Muscle layer of colon (tissue), 2 donors: Measurements from ENCODE around the gene SRRM1.
"Not testable (repeated sequence)": the region's sequence is repeated elsewhere in the genome, so short reads cannot be mapped to it uniquely, and the experiment has no call there.

Experiments
- H3K27ac ChIP-seq: one replicate; pipeline ENCODE4 v1.7.0; 2013; ENCODE audit warnings: low read depth, mild to moderate bottlenecking, low read length, moderate library complexity
- H3K27me3 ChIP-seq, 2 donors: one replicate each; pipeline ENCODE4 v1.7.0; 2013; ENCODE audit warnings: low read length in 2 of 2, mild to moderate bottlenecking in 2 of 2; ENCODE audit not compliant: insufficient read depth in 2 of 2, control insufficient read depth in 1 of 2
- H3K36me3 ChIP-seq: one replicate; pipeline ENCODE4 v1.7.0; 2013; ENCODE audit warnings: mild to moderate bottlenecking, low read length; ENCODE audit not compliant: insufficient read depth
- H3K4me1 ChIP-seq: one replicate; pipeline ENCODE4 v1.7.0; 2013; ENCODE audit warnings: mild to moderate bottlenecking, low read length; ENCODE audit not compliant: insufficient read depth
- H3K4me3 ChIP-seq, 2 donors: one replicate each; pipeline ENCODE4 v1.7.0; 2013; ENCODE audit warnings: low read length in 2 of 2, low read depth in 1 of 2, mild to moderate bottlenecking in 1 of 2, moderate library complexity in 1 of 2
- H3K9ac ChIP-seq: one replicate; pipeline ENCODE4 v1.7.0; 2013; ENCODE audit warnings: low read length
- H3K9me3 ChIP-seq: one replicate; pipeline ENCODE4 v1.7.0; 2013; ENCODE audit warnings: mild to moderate bottlenecking, low read length
- donor health status: abdominal sarcoma.
- donor health status: Adenocarcinoma of cecum.

SRRM1 gene

GRCh38 chr1:24709791-24710441 lies 66.8 kb downstream of the SRRM1 start:
- H3K4me3 ChIP-seq: no peak overlapping the region
- H3K27ac ChIP-seq: no peak overlapping the region
- H3K36me3 ChIP-seq: no peaks in the 10 kb centered on the region
- no peaks in the 10 kb centered on the region for H3K27me3 ChIP-seq
- H3K4me1 ChIP-seq: peaks cover 9% of the 10 kb centered on the region
- H3K9me3 ChIP-seq: no peaks in the 10 kb centered on the region
- no peak overlapping the region for H3K9ac ChIP-seq

- H3K27ac ChIP-seq: no peak overlapping the region
- H3K4me1 ChIP-seq: no peaks in the 10 kb centered on the region
- H3K36me3 ChIP-seq: no peaks in the 10 kb centered on the region
- H3K9ac ChIP-seq: no peak overlapping the region
- no peaks in the 10 kb centered on the region for H3K9me3 ChIP-seq
- H3K27me3 ChIP-seq: no peaks in the 10 kb centered on the region
- H3K4me3 ChIP-seq: no peak overlapping the region
Measured at GRCh38 chr1:24711329-24711728, 68.2 kb downstream of the SRRM1 start.

GRCh38 chr1:24713176-24713575 lies 70.1 kb downstream of the SRRM1 start:
- Histone ChIP-seq H3K27me3 (no peaks in the 10 kb centered on the region), H3K9me3 (no peaks in the 10 kb centered on the region), H3K4me1 (no peaks in the 10 kb centered on the region), H3K4me3 (no peak overlapping the region), H3K27ac (no peak overlapping the region), H3K9ac (no peak overlapping the region), H3K36me3 (no peaks in the 10 kb centered on the region)

- no peaks in the 10 kb centered on the region for H3K4me1 ChIP-seq
Measured at GRCh38 chr1:24713736-24714135, 70.6 kb downstream of the SRRM1 start.

GRCh38 chr1:24714859-24715520 lies 71.9 kb downstream of the SRRM1 start:
- H3K36me3 ChIP-seq: no peaks in the 10 kb centered on the region
- H3K9ac ChIP-seq: no peak overlapping the region
- H3K27ac ChIP-seq: no peak overlapping the region
- no peaks in the 10 kb centered on the region for H3K4me1 ChIP-seq
- H3K9me3 ChIP-seq: no peaks in the 10 kb centered on the region
- no peak overlapping the region for H3K4me3 ChIP-seq
- H3K27me3 ChIP-seq: no peaks in the 10 kb centered on the region

More at GRCh38 chr1:24713736-24714135, 70.6 kb downstream of the SRRM1 start:
- Histone ChIP-seq H3K4me3 (no peak overlapping the region), H3K36me3 (no peaks in the 10 kb centered on the region), H3K9ac (no peak overlapping the region), H3K27ac (no peak overlapping the region), H3K9me3 (no peaks in the 10 kb centered on the region), H3K27me3 (no peaks in the 10 kb centered on the region)

- H3K9me3 ChIP-seq: no peaks in the 10 kb centered on the region
- H3K27ac ChIP-seq: no peak overlapping the region
- no peaks in the 10 kb centered on the region for H3K36me3 ChIP-seq
- H3K4me1 ChIP-seq: no peaks in the 10 kb centered on the region
- no peak overlapping the region for H3K9ac ChIP-seq
- no peaks in the 10 kb centered on the region for H3K27me3 ChIP-seq
- H3K4me3 ChIP-seq: no peak overlapping the region
Measured at GRCh38 chr1:24715658-24716057, 72.6 kb downstream of the SRRM1 start.

- H3K27ac ChIP-seq: no peak overlapping the region
- no peaks in the 10 kb centered on the region for H3K27me3 ChIP-seq
- no peaks in the 10 kb centered on the region for H3K9me3 ChIP-seq
- no peaks in the 10 kb centered on the region for H3K36me3 ChIP-seq
- H3K4me1 ChIP-seq: no peaks in the 10 kb centered on the region
- no peak overlapping the region for H3K4me3 ChIP-seq
- no peak overlapping the region for H3K9ac ChIP-seq
Measured at GRCh38 chr1:24717887-24718650, 75.0 kb downstream of the SRRM1 start.

GRCh38 chr1:24720152-24720551 lies 77.0 kb downstream of the SRRM1 start:
- H3K9me3 ChIP-seq: no peaks in the 10 kb centered on the region
- no peaks in the 10 kb centered on the region for H3K36me3 ChIP-seq
- no peaks in the 10 kb centered on the region for H3K27me3 ChIP-seq
- no peaks in the 10 kb centered on the region for H3K4me1 ChIP-seq
- H3K9ac ChIP-seq: no peak overlapping the region
- no peak overlapping the region for H3K27ac ChIP-seq
- H3K4me3 ChIP-seq: no peak overlapping the region

- H3K27me3 ChIP-seq: no peaks in the 10 kb centered on the region
- no peak overlapping the region for H3K9ac ChIP-seq
- H3K4me1 ChIP-seq: no peaks in the 10 kb centered on the region
- no peak overlapping the region for H3K27ac ChIP-seq
- H3K36me3 ChIP-seq: no peaks in the 10 kb centered on the region
- no peaks in the 10 kb centered on the region for H3K9me3 ChIP-seq
- no peak overlapping the region for H3K4me3 ChIP-seq
Measured at GRCh38 chr1:24721533-24721932, 78.4 kb downstream of the SRRM1 start.

- H3K36me3 ChIP-seq, H3K9me3 ChIP-seq, H3K27ac ChIP-seq, H3K4me3 ChIP-seq, H3K9ac ChIP-seq, H3K4me1 ChIP-seq, H3K27me3 ChIP-seq: not testable (repeated sequence)
Measured at GRCh38 chr1:24722073-24723035, 79.3 kb downstream of the SRRM1 start.
